ENCODE data around the gene ALCAM.

- no peak for TF ChIP-seq TSHZ2 (CRISPR knock-in tag; IDR thresholded peaks at IDR 0.05)
- TF ChIP-seq PPARA (CRISPR knock-in tag; IDR thresholded peaks at IDR 0.05; ENCODE audit: borderline replicate concordance): no peak
- no peak for TF ChIP-seq ARNTL (CRISPR knock-in tag; IDR thresholded peaks at IDR 0.05; ENCODE audit: borderline replicate concordance, low read depth)
Measured at GRCh38 chr3:105466495-105467404, 100.0 kb downstream of the ALCAM start.

Data from SK-N-SH treated with all-trans-retinoic acid at 6 μM for 48 hours (cell line).